HepG2 (cell line): ENCODE results near the gene SGK1. TPM values are rescaled to one million over a fixed set of nuclear protein-coding genes. Genes with fewer than 3 reads are reported as not detected.

Experiments
- ATAC-seq: fragments of 200-7000 bp; cut with Tn5 transposase; 3 replicates; pipeline ENCODE4 v1.9.1; 2020; ENCODE audit warnings: mild to moderate bottlenecking, moderate library complexity
- BruUV-seq: library from RNA; stranded (reverse); fragments of 400-500 nt; replicated peaks from 2 replicates; lab custom pipeline; 2021; lab: Mats Ljungman, UMichigan
- CTCF ChIA-PET: fragments of 300-600 bp; formaldehyde crosslinking; extraction: SDS; loops from one replicate; lab custom pipeline; 2021; ENCODE audit warnings: low total read pairs, inconsistent platforms, low intra/inter-chr PET ratio; lab: Yijun Ruan, JAX
- POLR2A ChIA-PET: fragments of 350-600 bp; sonication (Branson Sonifier 250); formaldehyde crosslinking; loops from one replicate; lab custom pipeline; 2020; ENCODE audit warnings: antibody characterized with exemption, inconsistent platforms; lab: Yijun Ruan, JAX
- DNase-seq: peaks from one replicate; pipeline ENCODE4 v3.0.0-alpha.2; 2015; ENCODE audit warnings: low spot score
- FAIRE-seq: peaks from 3 replicates; lab custom pipeline; 2011; peaks lifted over from hg19 to GRCh38; lab: Jason Lieb, UNC
- H2AFZ ChIP-seq: one replicate; pipeline ENCODE4 v1.6.1; 2011; ENCODE audit warnings: low read length, inconsistent platforms
- H3K27ac ChIP-seq: fragments of 300-600 bp; 3 replicates; pipeline ENCODE4 v1.8.0; 2011; ENCODE audit warnings: mixed run types, mild to moderate bottlenecking, mixed read lengths, low read length, inconsistent platforms; ENCODE audit not compliant: insufficient read depth; ENCODE audit errors: extremely low read length
- H3K27me3 ChIP-seq, 2 experiments: fragments of 200-600 bp in 1 of 2; 2 replicates in 1 of 2; 3 replicates in 1 of 2; pipeline versions ENCODE4 v1.6.0 to v1.8.0; 2011; ENCODE audit warnings: low read length in 2 of 2, mild to moderate bottlenecking in 2 of 2, moderate library complexity in 2 of 2, inconsistent platforms in 1 of 2; ENCODE audit not compliant: insufficient read depth in 2 of 2, control insufficient read depth in 1 of 2
- H3K36me3 ChIP-seq, 2 experiments: fragments of 200-600 bp in 1 of 2; replicated peaks in 1 of 2; 2 replicates in 1 of 2; 3 replicates in 1 of 2; pipeline versions ENCODE4 v1.5.1 to v1.8.0; 2011; ENCODE audit warnings: low read length in 2 of 2, inconsistent platforms in 1 of 2; ENCODE audit not compliant: insufficient read depth in 2 of 2, control insufficient read depth in 1 of 2
- H3K4me1 ChIP-seq: 2 replicates; pipeline ENCODE4 v1.5.1; 2012; ENCODE audit warnings: low read length, inconsistent platforms; ENCODE audit not compliant: insufficient read depth
- H3K4me2 ChIP-seq: 2 replicates; pipeline ENCODE4 v1.6.0; 2011; ENCODE audit warnings: low read depth, low read length, inconsistent platforms
- H3K4me3 ChIP-seq, 3 experiments: fragments of 200-600 bp in 1 of 3; sonication (generic), shearing (Covaris generic) in 1 of 3; replicated peaks in 1 of 3; 2 replicates each; pipeline ENCODE4 v1.5.1; 2011 to 2016; ENCODE audit warnings: low read length in 3 of 3, inconsistent platforms in 2 of 3, low read depth in 2 of 3, mild to moderate bottlenecking in 2 of 3, control low read depth in 1 of 3, mixed read lengths in 1 of 3; ENCODE audit not compliant: insufficient read depth in 1 of 3
- H3K79me2 ChIP-seq: one replicate; pipeline ENCODE4 v1.6.1; 2011; ENCODE audit warnings: low read length, inconsistent platforms; ENCODE audit not compliant: insufficient read depth
- H3K9ac ChIP-seq: 2 replicates; pipeline ENCODE4 v1.6.0; 2011; ENCODE audit warnings: mild to moderate bottlenecking, low read depth, low read length, inconsistent platforms; ENCODE audit not compliant: insufficient read depth
- H3K9me3 ChIP-seq: 2 replicates; pipeline ENCODE4 v1.5.1; 2012; ENCODE audit warnings: mild to moderate bottlenecking, low read length
- H4K20me1 ChIP-seq: 2 replicates; pipeline ENCODE4 v1.6.0; 2011; ENCODE audit warnings: inconsistent platforms, mild to moderate bottlenecking, low read length, moderate library complexity; ENCODE audit not compliant: insufficient read depth
- ADNP ChIP-seq: sonication (generic); formaldehyde crosslinking; IDR thresholded peaks from 2 replicates; pipeline ENCODE4 v1.4.0; 2020; ENCODE audit warnings: missing genetic modification reagents
- CHD2 ChIP-seq: IDR thresholded peaks from 2 replicates; pipeline ENCODE4 v1.6.1; 2011; ENCODE audit warnings: low read depth, low read length, improper control_type of control experiment
- HDAC6 ChIP-seq: fragments of 200-600 bp; sonication (generic); IDR thresholded peaks from 2 replicates; pipeline ENCODE4 v1.7.0; 2017; ENCODE audit warnings: mild to moderate bottlenecking, antibody characterized with exemption, low read length, low read depth
- NFKB2 ChIP-seq: sonication (generic); formaldehyde crosslinking; IDR thresholded peaks from 2 replicates; pipeline ENCODE4 v1.4.0; 2020; ENCODE audit warnings: missing genetic modification reagents, borderline replicate concordance
- PAXIP1 ChIP-seq: sonication (generic); formaldehyde crosslinking; conservative IDR thresholded peaks from 2 replicates; pipeline ENCODE4 v1.4.0; 2020; ENCODE audit warnings: mild to moderate bottlenecking, missing genetic modification reagents, moderate library complexity
- TMF1 ChIP-seq: sonication (generic); formaldehyde crosslinking; IDR thresholded peaks from 2 replicates; pipeline ENCODE4 v1.8.1; 2022; ENCODE audit warnings: low read depth, missing genetic modification reagents
- ZNF234 ChIP-seq: sonication (generic); formaldehyde crosslinking; conservative IDR thresholded peaks from 2 replicates; pipeline ENCODE4 v1.5.1; 2020; ENCODE audit warnings: mild to moderate bottlenecking, missing genetic modification reagents
- ZSCAN9 ChIP-seq: IDR thresholded peaks from 2 replicates; pipeline ENCODE4 v1.6.1; 2016; ENCODE audit warnings: borderline replicate concordance
- WGBS: methylation state at CpG from one replicate; pipeline ENCODE4 v1.1.6; 2017; ENCODE audit warnings: low lambda C conversion rate; 5-methylcytosine and 5-hydroxymethylcytosine counted together
- in situ Hi-C: cut with HindIII; loops from 2 replicates; pipeline ENCODE4 v1.10.0; 2017; ENCODE audit warnings: low pct_unique_long_range_greater_than_20kb; ENCODE audit not compliant: extremely low pct_ligation_motif_present
- intact Hi-C: fragments of 100-400 bp; cut with micrococcal nuclease; formaldehyde crosslinking; loops from one replicate; pipeline ENCODE4 v1.10.0; 2022; ENCODE audit not compliant: unreplicated experiment
- polyA plus RNA-seq, 8 experiments: library from polyadenylated mRNA; depleted of rRNA in 3 of 8; stranded (reverse) in 7 of 8; unstranded in 1 of 8; fragments of >200 nt; fragmentation: Illumina TruSeq in 4 of 8; extraction: Trizol in 4 of 8; gene quantifications; 2 replicates each; pipeline versions ENCODE4 v1.2.1 to v1.2.3, GENCODE V29; 2011 to 2016; ENCODE audit warnings: low read depth in 4 of 8, missing spikeins in 1 of 8, mixed read lengths in 1 of 8; ENCODE audit not compliant: insufficient read depth in 1 of 8
- total RNA-seq, 5 experiments: library from RNA; depleted of rRNA; stranded (reverse); fragments of >200 nt; fragmentation: Illumina TruSeq; extraction: Trizol; gene quantifications; 2 replicates each; pipeline ENCODE4 v1.2.3, GENCODE V29; 2016; ENCODE audit warnings: low read depth in 1 of 5

The SGK1 gene
- total and polyA plus RNA-seq, 2 of the 13 experiments (the other 11 are each of a cell fraction or from before 2014, with no cell fraction given), result 56.1 to 56.2 TPM

GRCh38 chr6:134309983-134310605, 7.8 kb downstream of the SGK1 start:
- H3K4me3 ChIP-seq, result no peak overlapping the region
- no peaks in the 10 kb centered on the region for H4K20me1 ChIP-seq
- intact Hi-C loops (no loop called here), in situ Hi-C loops (no loop called here)
- FAIRE-seq (no peak), ATAC-seq (no peak), DNase-seq (no peak)
- WGBS, result 33% methylated on average over 5 of the region's 5 CpGs
- TF ChIP-seq ADNP (CRISPR knock-in tag) (no peak), TMF1 (CRISPR knock-in tag) (no peak), PAXIP1 (CRISPR knock-in tag) (no peak)
- POLR2A ChIA-PET, result no interaction called here
- no peaks in the 10 kb centered on the region for H3K36me3 ChIP-seq
- H3K4me2 ChIP-seq, result no peak overlapping the region
- H3K27me3 ChIP-seq, result peaks cover 0 to 10% of the 10 kb centered on the region in 2 experiments; a peak in 3 of 5 replicates
- H3K4me1 ChIP-seq, result no peaks in the 10 kb centered on the region
- no peak overlapping the region for H3K9ac ChIP-seq
- no peak overlapping the region for H3K27ac ChIP-seq
- no peaks in the 10 kb centered on the region for H3K79me2 ChIP-seq
- CTCF ChIA-PET, result no interaction called here
- H2AFZ ChIP-seq, result no peak overlapping the region
- H3K9me3 ChIP-seq, result no peaks in the 10 kb centered on the region
- BruUV-seq, result no TSS peak

GRCh38 chr6:134309227-134309626, 8.7 kb downstream of the SGK1 start:
- Histone ChIP-seq H3K27me3 (peaks cover 0 to 10% of the 10 kb centered on the region in 2 experiments; a peak in 3 of 5 replicates), H3K4me3 (no peak overlapping the region), H3K27ac (no peak overlapping the region), H4K20me1 (no peaks in the 10 kb centered on the region), H3K9me3 (no peaks in the 10 kb centered on the region), H3K36me3 (no peaks in the 10 kb centered on the region), H2AFZ (no peak overlapping the region), H3K4me2 (no peak overlapping the region), H3K79me2 (no peaks in the 10 kb centered on the region), H3K9ac (no peak overlapping the region), H3K4me1 (peaks cover 5% of the 10 kb centered on the region)
- DNase-seq (no peak), ATAC-seq (no peak; the same call in 2 of the 3 replicates), FAIRE-seq (no peak)
- TF ChIP-seq ZSCAN9 (CRISPR knock-in tag), result no peak
- no peak for TF ChIP-seq NFKB2
- no peak for TF ChIP-seq HDAC6
- TF ChIP-seq ZNF234, result no peak
- no peak for TF ChIP-seq CHD2
- 81% methylated on average over 3 of the region's 3 CpGs for WGBS
- ChIA-PET POLR2A (no interaction called here), CTCF (no interaction called here)
- intact Hi-C loops (no loop called here), in situ Hi-C loops (no loop called here)
- BruUV-seq, result no TSS peak
